ENCODE data around the gene GRIK4.

Gene GRIK4

GRCh38 chr11:120645639-120646038, 134.1 kb downstream of the GRIK4 start:
- H3K27me3 ChIP-seq (ENCODE audit: insufficient read depth, low read length, poor library complexity, severe bottlenecking) = no peaks in the 10 kb centered on the region
- TF ChIP-seq CTCF (conservative IDR thresholded peaks at IDR 0.05; ENCODE audit: low read length) (no peak), EZH2phosphoT487 (IDR thresholded peaks at IDR 0.05; ENCODE audit: borderline replicate concordance) (no peak)
- no peaks in the 10 kb centered on the region for H3K36me3 ChIP-seq (ENCODE audit: insufficient read depth, low read length)
- H2AFZ ChIP-seq (ENCODE audit: low read length) = no peak overlapping the region
- H3K4me2 ChIP-seq (ENCODE audit: low read depth, low read length, poor library complexity, severe bottlenecking) = no peak overlapping the region
- no peaks in the 10 kb centered on the region for H3K79me2 ChIP-seq (ENCODE audit: insufficient read depth, low read length)
- H3K9me3 ChIP-seq (ENCODE audit: insufficient read depth, low read depth, low read length) = no peaks in the 10 kb centered on the region
- no peak overlapping the region for H3K9ac ChIP-seq (ENCODE audit: low read depth, low read length, poor library complexity, severe bottlenecking)
- no peaks in the 10 kb centered on the region for H4K20me1 ChIP-seq (ENCODE audit: insufficient read depth, low read length, poor library complexity, severe bottlenecking)
- no peaks in the 10 kb centered on the region for H3F3A ChIP-seq (ENCODE audit: low read depth)
- H3K4me3 ChIP-seq (ENCODE audit: low read length, poor library complexity, severe bottlenecking) = no peak overlapping the region
- H3K4me1 ChIP-seq (ENCODE audit: insufficient read depth, low read length, poor library complexity, severe bottlenecking) = no peaks in the 10 kb centered on the region
- no peaks in the 10 kb centered on the region for H3K9me2 ChIP-seq (replicated peaks; ENCODE audit: low read depth, low read length)

GRCh38 chr11:120646206-120646605, 134.7 kb downstream of the GRIK4 start:
- Histone ChIP-seq H3K36me3 (ENCODE audit: insufficient read depth, low read length) (no peaks in the 10 kb centered on the region), H3K4me1 (ENCODE audit: insufficient read depth, low read length, poor library complexity, severe bottlenecking) (no peaks in the 10 kb centered on the region), H3K9ac (ENCODE audit: low read depth, low read length, poor library complexity, severe bottlenecking) (no peak overlapping the region), H3K4me2 (ENCODE audit: low read depth, low read length, poor library complexity, severe bottlenecking) (no peak overlapping the region), H4K20me1 (ENCODE audit: insufficient read depth, low read length, poor library complexity, severe bottlenecking) (no peaks in the 10 kb centered on the region), H3K79me2 (ENCODE audit: insufficient read depth, low read length) (no peaks in the 10 kb centered on the region), H3F3A (ENCODE audit: low read depth) (no peaks in the 10 kb centered on the region), H3K27me3 (ENCODE audit: insufficient read depth, low read length, poor library complexity, severe bottlenecking) (no peaks in the 10 kb centered on the region), H3K4me3 (ENCODE audit: low read length, poor library complexity, severe bottlenecking) (no peak overlapping the region), H2AFZ (ENCODE audit: low read length) (no peak overlapping the region), H3K9me2 (replicated peaks; ENCODE audit: low read depth, low read length) (no peaks in the 10 kb centered on the region), H3K9me3 (ENCODE audit: insufficient read depth, low read depth, low read length) (no peaks in the 10 kb centered on the region)
- TF ChIP-seq CTCF (conservative IDR thresholded peaks at IDR 0.05; ENCODE audit: low read length) = no peak
- no peak for TF ChIP-seq EZH2phosphoT487 (IDR thresholded peaks at IDR 0.05; ENCODE audit: borderline replicate concordance)

- no peaks in the 10 kb centered on the region for H3F3A ChIP-seq (ENCODE audit: low read depth)
- no peak overlapping the region for H3K4me3 ChIP-seq (ENCODE audit: low read length, poor library complexity, severe bottlenecking)
- no peak overlapping the region for H2AFZ ChIP-seq (ENCODE audit: low read length)
- no peaks in the 10 kb centered on the region for H3K9me3 ChIP-seq (ENCODE audit: insufficient read depth, low read depth, low read length)
- no peaks in the 10 kb centered on the region for H3K4me1 ChIP-seq (ENCODE audit: insufficient read depth, low read length, poor library complexity, severe bottlenecking)
- H3K27me3 ChIP-seq (ENCODE audit: insufficient read depth, low read length, poor library complexity, severe bottlenecking) = no peaks in the 10 kb centered on the region
- H3K79me2 ChIP-seq (ENCODE audit: insufficient read depth, low read length) = no peaks in the 10 kb centered on the region
- H3K9ac ChIP-seq (ENCODE audit: low read depth, low read length, poor library complexity, severe bottlenecking) = no peak overlapping the region
- H3K36me3 ChIP-seq (ENCODE audit: insufficient read depth, low read length) = no peaks in the 10 kb centered on the region
- H3K9me2 ChIP-seq (replicated peaks; ENCODE audit: low read depth, low read length) = no peaks in the 10 kb centered on the region
- no peak overlapping the region for H3K4me2 ChIP-seq (ENCODE audit: low read depth, low read length, poor library complexity, severe bottlenecking)
- TF ChIP-seq CTCF (conservative IDR thresholded peaks at IDR 0.05; ENCODE audit: low read length) = no peak
- no peak for TF ChIP-seq EZH2phosphoT487 (IDR thresholded peaks at IDR 0.05; ENCODE audit: borderline replicate concordance)
- no peaks in the 10 kb centered on the region for H4K20me1 ChIP-seq (ENCODE audit: insufficient read depth, low read length, poor library complexity, severe bottlenecking)
Observed at GRCh38 chr11:120647681-120648080, 136.1 kb downstream of the GRIK4 start.
